Mesothelial cell of epicardium (in vitro differentiated cells): Measurements from ENCODE around the gene CFAP97D2. TPM values are rescaled to one million over a fixed set of nuclear protein-coding genes. Genes with fewer than 3 reads are reported as not detected.
"Not testable (repeated sequence)": the region's sequence is repeated elsewhere in the genome, so short reads cannot be mapped to it uniquely, and the experiment has no call there.

Experiments used
- DNase-seq, 2 experiments: peaks; one replicate each; pipeline ENCODE4 v3.0.0; 2021; ENCODE audit warnings: low spot score in 2 of 2; ENCODE audit not compliant: unreplicated experiment in 2 of 2
- H3K27ac Mint-ChIP-seq: 2 replicates; pipeline ENCODE4 v1.8.0; 2021; ENCODE audit warnings: mixed read lengths
- H3K27me3 Mint-ChIP-seq: 2 replicates; pipeline ENCODE4 v1.8.0; 2021; ENCODE audit warnings: low read depth, mixed read lengths
- H3K36me3 Mint-ChIP-seq: 2 replicates; pipeline ENCODE4 v1.8.0; 2021; ENCODE audit warnings: mixed read lengths
- H3K4me1 Mint-ChIP-seq: 2 replicates; pipeline ENCODE4 v1.8.0; 2021; ENCODE audit warnings: mixed read lengths
- H3K4me3 Mint-ChIP-seq: 2 replicates; pipeline ENCODE4 v1.8.0; 2021; ENCODE audit warnings: mild to moderate bottlenecking, moderate library complexity, mixed read lengths
- H3K9me3 Mint-ChIP-seq: 2 replicates; pipeline ENCODE4 v1.8.0; 2021; ENCODE audit warnings: mixed read lengths
- total RNA-seq: library from RNA; stranded (reverse); gene quantifications from 3 replicates; pipeline ENCODE4 v1.2.1, GENCODE V29; 2021
- TF ChIP-seq, protein P1 (sequence below): fragments of 200-600 bp; sonication (generic); IDR thresholded peaks from one replicate; pipeline ENCODE4 v1.5.0; 2021; ENCODE audit warnings: antibody characterized with exemption; ENCODE audit not compliant: unreplicated experiment

CFAP97D2 gene
- total RNA-seq, 1 donor from 2014 or later, result not detected

DNA sequence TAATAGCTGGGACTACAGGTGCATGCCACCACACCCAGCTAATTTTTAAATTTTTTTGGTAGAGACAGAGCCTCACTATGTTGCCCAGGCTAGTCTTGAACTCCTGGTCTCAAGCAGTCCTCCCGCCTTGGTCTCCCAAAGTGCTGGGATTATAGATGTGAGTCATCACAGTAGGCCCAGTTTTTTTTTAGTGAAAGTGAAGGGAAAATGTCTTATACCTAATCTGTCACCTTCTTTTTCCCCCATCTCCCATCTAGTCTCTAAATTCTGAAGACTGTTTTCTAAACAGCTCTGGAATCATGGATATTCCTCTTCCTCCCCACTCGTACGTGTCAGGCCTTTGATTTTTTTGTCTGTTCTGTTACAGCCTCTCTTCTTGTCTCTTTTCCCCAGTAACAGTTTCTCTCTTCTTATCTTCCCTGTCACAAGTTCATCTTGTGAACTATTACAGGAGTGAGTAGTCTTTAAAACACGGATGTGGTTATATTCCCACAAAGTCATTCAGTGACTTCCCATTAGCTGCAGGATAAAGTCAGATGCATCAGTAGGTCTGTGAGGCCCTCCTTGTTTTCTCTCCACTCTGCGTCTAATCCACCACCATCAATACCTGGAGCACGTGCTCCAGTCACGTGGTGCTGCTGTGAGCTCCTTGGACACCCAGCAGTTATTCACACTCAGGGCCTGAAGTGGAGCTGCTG lies 58.5 kb downstream of the CFAP97D2 start:
- H3K9me3 Mint-ChIP-seq, result peaks cover 3% of the 10 kb centered on the region
- H3K4me1 Mint-ChIP-seq, result peaks cover 19% of the 10 kb centered on the region
- H3K27ac Mint-ChIP-seq, result no peak overlapping the region
- H3K27me3 Mint-ChIP-seq, result peaks cover 5% of the 10 kb centered on the region
- peaks cover 23% of the 10 kb centered on the region for H3K36me3 Mint-ChIP-seq
- TF ChIP-seq, protein P1, sequence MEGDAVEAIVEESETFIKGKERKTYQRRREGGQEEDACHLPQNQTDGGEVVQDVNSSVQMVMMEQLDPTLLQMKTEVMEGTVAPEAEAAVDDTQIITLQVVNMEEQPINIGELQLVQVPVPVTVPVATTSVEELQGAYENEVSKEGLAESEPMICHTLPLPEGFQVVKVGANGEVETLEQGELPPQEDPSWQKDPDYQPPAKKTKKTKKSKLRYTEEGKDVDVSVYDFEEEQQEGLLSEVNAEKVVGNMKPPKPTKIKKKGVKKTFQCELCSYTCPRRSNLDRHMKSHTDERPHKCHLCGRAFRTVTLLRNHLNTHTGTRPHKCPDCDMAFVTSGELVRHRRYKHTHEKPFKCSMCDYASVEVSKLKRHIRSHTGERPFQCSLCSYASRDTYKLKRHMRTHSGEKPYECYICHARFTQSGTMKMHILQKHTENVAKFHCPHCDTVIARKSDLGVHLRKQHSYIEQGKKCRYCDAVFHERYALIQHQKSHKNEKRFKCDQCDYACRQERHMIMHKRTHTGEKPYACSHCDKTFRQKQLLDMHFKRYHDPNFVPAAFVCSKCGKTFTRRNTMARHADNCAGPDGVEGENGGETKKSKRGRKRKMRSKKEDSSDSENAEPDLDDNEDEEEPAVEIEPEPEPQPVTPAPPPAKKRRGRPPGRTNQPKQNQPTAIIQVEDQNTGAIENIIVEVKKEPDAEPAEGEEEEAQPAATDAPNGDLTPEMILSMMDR, result no peak
- H3K4me3 Mint-ChIP-seq, result no peak overlapping the region
- no peak for DNase-seq

DNA sequence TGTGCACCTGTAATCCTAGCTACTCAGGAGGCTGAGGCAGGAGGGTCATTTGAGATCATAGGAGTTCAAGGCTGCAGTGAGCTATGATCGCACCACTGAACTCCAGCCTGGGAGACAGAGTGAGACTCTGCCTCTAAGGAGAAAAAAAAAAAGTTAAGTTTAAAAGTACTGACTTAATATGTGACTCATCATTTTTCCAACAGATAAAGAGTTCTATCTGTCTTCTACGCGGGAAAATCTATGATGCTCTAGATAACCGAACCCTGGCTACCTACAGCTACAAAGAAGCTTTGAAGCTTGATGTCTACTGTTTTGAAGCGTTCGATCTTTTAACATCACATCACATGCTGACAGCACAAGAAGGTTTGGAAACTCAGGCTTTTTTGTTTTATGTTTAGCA lies 62.9 kb downstream of the CFAP97D2 start:
- Mint-ChIP-seq H3K4me1 (peaks cover 2% of the 10 kb centered on the region), H3K27ac (no peak overlapping the region), H3K27me3 (no peaks in the 10 kb centered on the region), H3K4me3 (no peak overlapping the region), H3K9me3 (no peaks in the 10 kb centered on the region), H3K36me3 (peaks cover 43% of the 10 kb centered on the region)
- no peak for DNase-seq
- TF ChIP-seq, protein P1, result no peak

DNA sequence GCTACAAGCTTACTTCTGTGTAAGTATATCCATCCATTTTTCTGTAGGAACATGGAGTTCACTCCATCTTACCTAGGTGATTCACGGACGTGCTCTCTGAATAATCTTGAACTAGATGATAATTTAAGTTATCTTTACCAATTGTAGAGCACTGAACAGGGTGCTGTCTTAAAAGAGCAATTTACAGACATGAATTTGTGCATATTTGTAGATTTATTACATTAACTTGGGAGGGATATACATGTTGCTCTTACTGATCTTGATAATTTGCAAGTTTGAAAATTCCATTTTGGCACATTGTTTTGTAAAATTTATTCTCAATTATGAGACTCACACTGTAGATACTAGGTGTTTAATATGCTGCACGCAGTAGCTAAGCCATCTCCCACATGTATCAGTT lies 64.9 kb downstream of the CFAP97D2 start:
- TF ChIP-seq, protein P1, result no peak
- Mint-ChIP-seq H3K27ac (no peak overlapping the region), H3K9me3 (no peaks in the 10 kb centered on the region), H3K36me3 (peaks cover 50% of the 10 kb centered on the region), H3K27me3 (no peaks in the 10 kb centered on the region), H3K4me3 (no peak overlapping the region), H3K4me1 (no peaks in the 10 kb centered on the region)
- no peak for DNase-seq

DNA sequence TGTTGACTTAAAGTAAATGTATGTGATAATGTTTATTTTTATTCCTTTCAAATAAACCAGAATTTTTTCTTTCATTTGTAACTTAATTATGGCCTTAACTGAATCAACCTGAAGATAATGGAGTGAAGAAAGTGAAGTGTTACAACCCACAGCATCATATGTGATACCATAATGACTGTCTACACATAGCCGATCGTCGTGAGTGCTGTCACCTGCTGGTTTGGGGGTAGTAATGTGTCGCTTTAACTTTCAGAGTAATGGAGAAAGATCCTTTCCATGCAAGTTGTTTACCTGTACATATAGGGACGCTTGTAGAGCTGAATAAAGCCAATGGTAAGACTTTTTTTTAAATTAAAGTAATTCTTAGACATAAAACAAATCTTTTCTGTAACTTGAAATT lies 65.6 kb downstream of the CFAP97D2 start:
- no peak for DNase-seq
- H3K4me1 Mint-ChIP-seq, result no peaks in the 10 kb centered on the region
- H3K36me3 Mint-ChIP-seq, result peaks cover 47% of the 10 kb centered on the region
- H3K4me3 Mint-ChIP-seq, result no peak overlapping the region
- TF ChIP-seq, protein P1, result no peak
- no peaks in the 10 kb centered on the region for H3K9me3 Mint-ChIP-seq
- no peak overlapping the region for H3K27ac Mint-ChIP-seq
- no peaks in the 10 kb centered on the region for H3K27me3 Mint-ChIP-seq

DNA sequence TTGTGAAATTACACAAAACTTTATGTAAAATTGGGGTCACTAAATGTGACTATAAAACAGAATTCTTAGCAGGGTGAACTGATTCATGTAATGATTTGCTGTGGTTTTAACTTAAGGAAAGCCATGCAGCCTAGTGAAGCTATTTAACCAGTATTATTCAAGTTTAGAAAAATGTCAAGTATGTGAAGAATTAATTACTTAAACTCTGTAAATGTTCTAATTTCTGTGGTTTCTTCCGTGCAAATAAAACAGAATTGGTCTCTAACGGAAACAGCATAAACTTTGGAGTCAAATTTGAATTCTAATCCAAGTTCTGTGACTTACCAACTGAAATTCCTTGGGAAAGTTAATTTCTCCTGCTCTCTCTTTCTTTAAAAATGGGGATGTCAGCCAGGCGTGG lies 69.0 kb downstream of the CFAP97D2 start:
- H3K27me3 Mint-ChIP-seq, result no peaks in the 10 kb centered on the region
- DNase-seq, result no peak
- no peaks in the 10 kb centered on the region for H3K9me3 Mint-ChIP-seq
- no peak overlapping the region for H3K4me3 Mint-ChIP-seq
- peaks cover 48% of the 10 kb centered on the region for H3K36me3 Mint-ChIP-seq
- no peaks in the 10 kb centered on the region for H3K4me1 Mint-ChIP-seq
- no peak overlapping the region for H3K27ac Mint-ChIP-seq
- TF ChIP-seq, protein P1, result no peak

DNA sequence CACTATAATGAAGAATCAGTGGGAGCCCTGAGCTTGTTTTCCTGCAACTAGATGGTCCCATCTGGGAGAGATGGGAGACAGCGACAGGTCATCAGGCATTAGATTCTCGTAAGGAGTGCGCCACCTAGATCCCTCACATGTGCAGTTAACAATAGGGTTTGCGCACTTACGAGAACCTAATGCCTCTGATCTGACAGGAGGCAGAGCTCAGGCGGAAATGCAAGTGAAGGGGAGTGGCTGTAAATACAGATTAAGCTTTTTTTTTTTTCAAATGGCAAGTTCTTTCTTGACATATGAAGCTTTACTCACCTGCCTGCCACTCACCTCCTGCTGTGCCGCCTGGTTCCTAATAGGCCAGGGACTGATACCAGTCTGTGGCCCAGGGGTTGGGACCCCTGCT lies 70.0 kb downstream of the CFAP97D2 start:
- peaks cover 46% of the 10 kb centered on the region for H3K36me3 Mint-ChIP-seq
- H3K27ac Mint-ChIP-seq, result no peak overlapping the region

DNA sequence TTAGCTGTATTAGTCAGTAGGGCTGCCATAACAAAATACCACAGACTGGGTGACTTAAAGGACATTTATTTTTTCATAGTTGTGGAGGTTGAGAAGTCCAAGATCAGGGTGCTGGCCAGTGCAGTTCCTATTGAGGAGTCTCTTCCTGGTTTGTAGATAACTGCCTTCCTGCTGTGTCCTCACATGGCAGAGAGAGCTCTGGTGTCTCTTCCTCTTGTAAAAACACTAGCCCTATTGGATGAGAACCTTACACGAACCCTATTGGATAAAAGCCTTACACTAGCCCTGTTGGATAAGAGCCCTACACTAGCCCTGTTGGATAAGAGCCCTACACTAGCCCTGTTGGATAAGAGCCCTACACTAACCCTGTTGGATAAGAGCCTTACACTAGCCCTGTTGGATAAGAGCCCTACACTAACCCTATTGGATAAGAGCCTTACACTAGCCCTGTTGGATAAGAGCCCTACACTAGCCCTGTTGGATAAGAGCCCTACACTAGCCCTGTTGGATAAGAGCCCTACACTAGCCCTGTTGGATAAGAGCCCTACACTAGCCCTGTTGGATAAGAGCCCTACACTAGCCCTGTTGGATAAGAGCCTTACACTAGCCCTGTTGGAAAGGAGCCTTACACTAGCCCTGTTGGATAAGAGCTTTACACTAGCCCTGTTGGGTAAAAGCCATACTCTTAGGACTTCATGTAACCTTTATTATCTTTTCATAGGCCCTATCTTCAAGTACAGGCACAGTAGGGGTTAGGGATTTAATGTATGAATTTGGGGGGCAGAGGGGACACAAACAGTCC lies 72.8 kb downstream of the CFAP97D2 start:
- not testable (repeated sequence) for H3K27ac Mint-ChIP-seq, DNase-seq, H3K9me3 Mint-ChIP-seq, H3K27me3 Mint-ChIP-seq, H3K4me3 Mint-ChIP-seq, H3K4me1 Mint-ChIP-seq
- H3K36me3 Mint-ChIP-seq, result peaks cover 50% of the 10 kb centered on the region

More for the DNA sequence above, 70.0 kb downstream of the CFAP97D2 start:
- Mint-ChIP-seq H3K4me1 (no peaks in the 10 kb centered on the region), H3K9me3 (no peaks in the 10 kb centered on the region), H3K27me3 (no peaks in the 10 kb centered on the region), H3K4me3 (no peak overlapping the region)
- no peak for DNase-seq
- TF ChIP-seq, protein P1, result no peak
